Measurements from ENCODE around the gene AKAP17A.

The AKAP17A gene

DNA sequence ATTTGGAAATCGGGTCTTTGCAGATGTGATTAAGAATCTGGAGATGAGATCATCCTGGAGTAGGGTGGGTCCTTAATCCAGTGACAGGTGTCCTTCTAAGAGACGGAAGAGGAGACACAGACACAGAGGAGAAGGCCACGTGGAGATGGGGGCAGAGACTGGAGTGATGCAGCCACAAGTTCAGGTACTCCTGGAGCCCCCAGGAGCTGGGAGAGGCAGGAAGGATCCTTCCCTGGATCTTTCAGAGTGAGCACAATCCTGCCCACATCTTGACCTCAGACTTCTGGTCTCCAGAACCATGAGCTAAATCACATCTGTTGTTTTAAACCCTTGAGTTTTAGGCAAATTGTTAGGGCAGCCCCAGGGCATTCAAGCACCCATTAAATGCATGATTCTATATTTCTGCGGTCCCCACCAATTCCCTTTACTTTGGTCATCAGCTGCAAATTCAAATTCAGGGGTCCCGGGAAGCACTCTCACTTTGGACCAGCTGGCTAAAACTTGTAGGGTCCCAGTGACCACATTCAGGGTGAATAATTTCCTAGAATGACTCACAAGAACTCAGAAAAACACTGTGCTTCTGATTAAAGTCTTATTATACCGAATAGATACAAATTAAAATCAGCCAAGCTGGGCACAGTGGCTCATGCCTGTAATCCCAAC, 12.8 kb upstream of the AKAP17A start:
- Histone ChIP-seq H3K27ac (replicated peaks) (no peak overlapping the region), H3K27me3 (ENCODE audit: insufficient read depth, poor library complexity, severe bottlenecking) (no peaks in the 10 kb centered on the region), H3K4me3 (replicated peaks; ENCODE audit: insufficient read depth, low read length) (no peak overlapping the region)
- no peak for TF ChIP-seq SPI1 (IDR thresholded peaks at IDR 0.05; ENCODE audit: borderline replicate concordance, low read depth)
- TF ChIP-seq, protein P1, sequence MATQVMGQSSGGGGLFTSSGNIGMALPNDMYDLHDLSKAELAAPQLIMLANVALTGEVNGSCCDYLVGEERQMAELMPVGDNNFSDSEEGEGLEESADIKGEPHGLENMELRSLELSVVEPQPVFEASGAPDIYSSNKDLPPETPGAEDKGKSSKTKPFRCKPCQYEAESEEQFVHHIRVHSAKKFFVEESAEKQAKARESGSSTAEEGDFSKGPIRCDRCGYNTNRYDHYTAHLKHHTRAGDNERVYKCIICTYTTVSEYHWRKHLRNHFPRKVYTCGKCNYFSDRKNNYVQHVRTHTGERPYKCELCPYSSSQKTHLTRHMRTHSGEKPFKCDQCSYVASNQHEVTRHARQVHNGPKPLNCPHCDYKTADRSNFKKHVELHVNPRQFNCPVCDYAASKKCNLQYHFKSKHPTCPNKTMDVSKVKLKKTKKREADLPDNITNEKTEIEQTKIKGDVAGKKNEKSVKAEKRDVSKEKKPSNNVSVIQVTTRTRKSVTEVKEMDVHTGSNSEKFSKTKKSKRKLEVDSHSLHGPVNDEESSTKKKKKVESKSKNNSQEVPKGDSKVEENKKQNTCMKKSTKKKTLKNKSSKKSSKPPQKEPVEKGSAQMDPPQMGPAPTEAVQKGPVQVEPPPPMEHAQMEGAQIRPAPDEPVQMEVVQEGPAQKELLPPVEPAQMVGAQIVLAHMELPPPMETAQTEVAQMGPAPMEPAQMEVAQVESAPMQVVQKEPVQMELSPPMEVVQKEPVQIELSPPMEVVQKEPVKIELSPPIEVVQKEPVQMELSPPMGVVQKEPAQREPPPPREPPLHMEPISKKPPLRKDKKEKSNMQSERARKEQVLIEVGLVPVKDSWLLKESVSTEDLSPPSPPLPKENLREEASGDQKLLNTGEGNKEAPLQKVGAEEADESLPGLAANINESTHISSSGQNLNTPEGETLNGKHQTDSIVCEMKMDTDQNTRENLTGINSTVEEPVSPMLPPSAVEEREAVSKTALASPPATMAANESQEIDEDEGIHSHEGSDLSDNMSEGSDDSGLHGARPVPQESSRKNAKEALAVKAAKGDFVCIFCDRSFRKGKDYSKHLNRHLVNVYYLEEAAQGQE (IDR thresholded peaks at IDR 0.05; ENCODE audit: insufficient replicate concordance, low read depth) = no peak
- TF ChIP-seq, protein P2, sequence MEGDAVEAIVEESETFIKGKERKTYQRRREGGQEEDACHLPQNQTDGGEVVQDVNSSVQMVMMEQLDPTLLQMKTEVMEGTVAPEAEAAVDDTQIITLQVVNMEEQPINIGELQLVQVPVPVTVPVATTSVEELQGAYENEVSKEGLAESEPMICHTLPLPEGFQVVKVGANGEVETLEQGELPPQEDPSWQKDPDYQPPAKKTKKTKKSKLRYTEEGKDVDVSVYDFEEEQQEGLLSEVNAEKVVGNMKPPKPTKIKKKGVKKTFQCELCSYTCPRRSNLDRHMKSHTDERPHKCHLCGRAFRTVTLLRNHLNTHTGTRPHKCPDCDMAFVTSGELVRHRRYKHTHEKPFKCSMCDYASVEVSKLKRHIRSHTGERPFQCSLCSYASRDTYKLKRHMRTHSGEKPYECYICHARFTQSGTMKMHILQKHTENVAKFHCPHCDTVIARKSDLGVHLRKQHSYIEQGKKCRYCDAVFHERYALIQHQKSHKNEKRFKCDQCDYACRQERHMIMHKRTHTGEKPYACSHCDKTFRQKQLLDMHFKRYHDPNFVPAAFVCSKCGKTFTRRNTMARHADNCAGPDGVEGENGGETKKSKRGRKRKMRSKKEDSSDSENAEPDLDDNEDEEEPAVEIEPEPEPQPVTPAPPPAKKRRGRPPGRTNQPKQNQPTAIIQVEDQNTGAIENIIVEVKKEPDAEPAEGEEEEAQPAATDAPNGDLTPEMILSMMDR (IDR thresholded peaks at IDR 0.05; ENCODE audit: insufficient read depth, low read length) = no peak
- no peak for TF ChIP-seq GABPA (IDR thresholded peaks at IDR 0.05; ENCODE audit: low read depth)
- TF ChIP-seq POLR2AphosphoS5 (IDR thresholded peaks at IDR 0.05; ENCODE audit: low read depth) = no peak
- no peak for DNase-seq (ENCODE audit: low read depth in 1 of 2, low spot score in 1 of 2)

DNA sequence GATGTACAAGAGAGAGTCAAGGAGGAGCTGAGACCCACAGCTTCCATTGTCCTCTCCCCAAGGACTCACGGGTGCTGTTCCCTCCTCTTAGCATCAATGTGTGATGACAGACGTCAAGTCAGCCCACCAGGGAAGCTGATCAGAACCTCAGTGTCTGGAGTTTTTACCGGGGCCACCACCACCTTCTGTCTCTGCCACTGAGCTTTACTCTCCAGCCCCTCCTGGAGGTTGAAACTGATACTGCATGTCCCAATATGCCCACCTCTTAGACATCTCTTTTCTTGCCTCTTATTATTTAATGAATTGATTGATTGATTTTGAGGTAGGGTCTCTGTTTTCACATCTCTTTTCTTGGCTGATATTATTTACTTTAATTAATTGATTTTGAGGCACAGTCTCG, 10.3 kb upstream of the AKAP17A start:
- TF ChIP-seq, protein P2 (IDR thresholded peaks at IDR 0.05; ENCODE audit: insufficient read depth, low read length) = peak; percentile 48
- TF ChIP-seq GABPA (IDR thresholded peaks at IDR 0.05; ENCODE audit: low read depth) (no peak), SPI1 (IDR thresholded peaks at IDR 0.05; ENCODE audit: borderline replicate concordance, low read depth) (no peak), POLR2AphosphoS5 (IDR thresholded peaks at IDR 0.05; ENCODE audit: low read depth) (no peak)
- TF ChIP-seq, protein P1 (IDR thresholded peaks at IDR 0.05; ENCODE audit: insufficient replicate concordance, low read depth) = no peak
- DNase-seq (ENCODE audit: low read depth in 1 of 2, low spot score in 1 of 2) = peak in 1 of 2 experiments; percentile 83
- no peak overlapping the region for H3K4me3 ChIP-seq (replicated peaks; ENCODE audit: insufficient read depth, low read length)
- no peak overlapping the region for H3K27ac ChIP-seq (replicated peaks)
- H3K27me3 ChIP-seq (ENCODE audit: insufficient read depth, poor library complexity, severe bottlenecking) = no peaks in the 10 kb centered on the region

DNA sequence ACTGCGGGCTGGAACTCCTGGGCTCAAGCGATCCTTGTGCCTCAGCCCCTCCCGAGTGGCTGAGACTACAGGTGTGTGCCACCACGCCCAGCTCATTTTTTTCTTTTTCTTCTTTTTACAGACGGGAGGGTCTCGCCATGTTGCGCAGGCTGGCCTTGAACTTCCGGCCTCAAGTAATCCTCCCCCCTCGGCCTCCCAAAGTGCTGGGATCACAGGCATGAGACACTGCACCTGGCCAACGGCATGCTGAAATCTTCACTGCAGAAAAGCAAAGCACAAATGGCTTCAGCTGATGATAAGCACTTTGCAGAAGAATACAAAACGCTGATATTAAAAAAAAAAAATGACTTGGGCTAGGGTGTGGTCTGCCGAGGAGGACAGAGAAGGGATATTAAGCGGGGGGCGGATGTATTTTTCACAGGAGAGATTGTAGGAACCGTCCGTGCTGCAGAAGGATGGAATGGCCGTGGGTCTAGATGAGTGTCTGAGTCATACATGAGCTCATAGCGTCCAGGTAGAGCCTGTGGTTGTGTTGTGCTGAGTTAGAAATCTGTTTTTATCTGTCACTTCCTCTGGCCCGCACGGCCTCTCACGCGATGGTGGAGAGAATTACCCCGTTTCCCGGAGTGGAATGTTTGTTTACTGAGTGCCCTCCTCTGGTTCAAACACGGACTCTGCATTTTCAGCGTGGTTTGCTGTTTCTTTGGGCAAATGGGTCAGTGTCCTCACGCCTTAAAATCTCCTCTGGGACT, 8.5 kb upstream of the AKAP17A start:
- Histone ChIP-seq H3K27ac (replicated peaks) (no peak overlapping the region), H3K27me3 (ENCODE audit: insufficient read depth, poor library complexity, severe bottlenecking) (no peaks in the 10 kb centered on the region), H3K4me3 (replicated peaks; ENCODE audit: insufficient read depth, low read length) (no peak overlapping the region)
- peak; percentile 41 to 79 for DNase-seq (ENCODE audit: low read depth in 1 of 2, low spot score in 1 of 2)
- peak; percentile 53; the same call in 1 of the 2 replicates for TF ChIP-seq SPI1 (IDR thresholded peaks at IDR 0.05; ENCODE audit: borderline replicate concordance, low read depth)
- TF ChIP-seq, protein P2 (IDR thresholded peaks at IDR 0.05; ENCODE audit: insufficient read depth, low read length) = no peak

Measured in HL-60 (cell line).